HepG2 (cell line): ENCODE results near the gene TCEA3.

Source experiments
- EZH2 ChIP-seq: conservative IDR thresholded peaks from 2 replicates; pipeline ENCODE4 v1.6.1; 2012; ENCODE audit warnings: mild to moderate bottlenecking, low read depth, low read length, moderate library complexity
- POLR2A ChIP-seq, 2 experiments: IDR thresholded peaks; 2 replicates each; pipeline ENCODE4 v1.6.1; 2011; ENCODE audit warnings: low read depth in 2 of 2, low read length in 2 of 2, mild to moderate bottlenecking in 1 of 2, moderate library complexity in 1 of 2; ENCODE audit not compliant: insufficient read depth in 1 of 2
- ZNF709 ChIP-seq: sonication (generic); formaldehyde crosslinking; IDR thresholded peaks from 2 replicates; pipeline ENCODE4 v1.5.0; 2020; ENCODE audit warnings: mild to moderate bottlenecking, missing genetic modification reagents

DNA sequence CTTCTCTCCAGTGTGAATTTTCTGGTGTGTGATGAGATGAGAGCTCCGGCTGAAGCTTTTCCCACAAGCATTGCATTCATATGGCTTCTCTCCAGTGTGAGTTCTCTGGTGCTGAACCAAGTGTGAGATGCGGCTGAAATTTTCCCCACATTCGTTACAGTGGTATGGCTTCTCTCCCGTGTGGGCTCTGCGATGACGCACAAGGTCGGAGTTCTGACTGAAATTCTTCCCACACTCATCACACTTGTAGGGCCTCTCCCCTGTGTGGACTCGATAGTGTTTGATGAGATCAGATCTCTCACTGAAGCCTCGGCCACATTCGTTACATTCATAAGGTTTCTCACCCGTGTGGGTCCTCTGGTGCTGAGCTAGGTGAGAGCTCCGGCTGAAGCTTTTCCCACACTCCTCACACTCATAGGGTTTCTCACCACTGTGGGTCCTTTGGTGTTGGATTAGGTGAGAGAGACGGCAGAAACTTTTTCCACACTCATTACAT is 62.3 kb downstream of the TCEA3 start:
- TF ChIP-seq ZNF709 (CRISPR knock-in tag) = no peak
- TF ChIP-seq EZH2 = no peak
- TF ChIP-seq POLR2A (IDR thresholded peaks at IDR 0.05; ENCODE audit: insufficient read depth in 1 of 2, low read depth in 2 of 2, low read length in 2 of 2) = no peak
